HG03520 (cell line): Measurements from ENCODE around the gene COMMD3.
"Not testable (repeated sequence)": the region's sequence is repeated elsewhere in the genome, so short reads cannot be mapped to it uniquely, and the experiment has no call there.

Source experiments
- ATAC-seq: cut with Tn5 transposase; IDR thresholded peaks from one replicate; pipeline ENCODE4 v1.9.1; 2021; ENCODE audit warnings: mild to moderate bottlenecking, moderate library complexity; ENCODE audit not compliant: unreplicated experiment

The COMMD3 gene

DNA sequence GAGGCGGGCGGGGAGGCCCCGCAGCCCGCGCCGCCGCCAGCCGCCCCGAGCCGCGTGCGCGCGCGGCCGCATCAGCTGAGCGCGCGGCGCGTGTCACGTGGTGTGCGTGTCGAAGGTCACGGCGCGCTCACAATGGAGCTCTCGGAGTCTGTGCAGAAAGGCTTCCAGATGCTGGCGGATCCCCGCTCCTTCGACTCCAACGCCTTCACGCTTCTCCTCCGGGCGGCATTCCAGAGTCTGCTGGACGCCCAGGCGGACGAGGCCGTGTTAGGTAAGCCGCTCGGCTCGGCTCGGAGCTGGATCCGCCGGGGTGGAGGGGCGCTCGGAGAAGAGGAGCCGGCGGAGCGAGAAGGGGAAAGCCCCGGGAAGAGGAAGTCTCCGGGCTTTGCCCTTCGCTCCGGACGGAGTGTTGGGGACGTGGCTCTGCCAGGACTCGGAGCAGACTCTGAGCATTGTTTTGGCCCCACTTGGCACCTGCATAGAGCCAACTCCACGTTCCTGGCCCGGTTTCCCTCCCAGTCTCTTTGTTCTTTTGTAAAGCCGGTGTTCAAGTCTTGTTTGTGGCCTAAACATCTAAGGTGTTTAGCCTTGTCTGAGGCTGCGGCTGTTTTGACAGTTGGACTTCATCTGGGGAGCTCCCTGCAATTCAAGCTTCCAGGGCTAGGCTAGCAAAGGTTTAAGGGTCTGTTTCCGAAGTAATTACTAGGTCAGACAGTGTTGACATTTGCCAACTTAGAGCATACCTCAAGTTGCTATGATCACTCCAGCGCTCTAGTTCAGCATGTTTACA lies at the start of gene COMMD3:
COMMD3 (plus strand) TSS at position 103 of the 790 bp plus-strand sequence; CDS start at position 133, 30 bp downstream.
- peak; percentile 47 for ATAC-seq

DNA sequence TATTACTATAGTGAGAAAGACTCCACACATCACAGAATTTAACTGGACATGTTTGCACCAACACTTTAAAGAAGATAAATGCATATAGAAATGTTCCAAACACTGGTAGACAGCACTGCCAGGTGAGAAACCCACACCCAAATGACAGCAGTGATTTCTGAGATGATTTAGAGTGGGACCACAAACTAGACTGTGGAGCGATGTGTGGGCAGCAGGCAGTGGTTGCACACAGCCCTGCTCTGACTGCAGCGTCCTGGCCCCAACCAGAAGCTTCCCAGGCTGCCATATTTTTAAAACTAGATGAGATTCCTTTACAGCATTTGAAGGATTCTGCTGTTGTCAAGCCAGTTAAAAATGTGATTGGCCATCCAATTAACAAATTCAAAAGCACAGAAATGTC lies 47.7 kb upstream of the COMMD3 start:
- no peak for ATAC-seq

DNA sequence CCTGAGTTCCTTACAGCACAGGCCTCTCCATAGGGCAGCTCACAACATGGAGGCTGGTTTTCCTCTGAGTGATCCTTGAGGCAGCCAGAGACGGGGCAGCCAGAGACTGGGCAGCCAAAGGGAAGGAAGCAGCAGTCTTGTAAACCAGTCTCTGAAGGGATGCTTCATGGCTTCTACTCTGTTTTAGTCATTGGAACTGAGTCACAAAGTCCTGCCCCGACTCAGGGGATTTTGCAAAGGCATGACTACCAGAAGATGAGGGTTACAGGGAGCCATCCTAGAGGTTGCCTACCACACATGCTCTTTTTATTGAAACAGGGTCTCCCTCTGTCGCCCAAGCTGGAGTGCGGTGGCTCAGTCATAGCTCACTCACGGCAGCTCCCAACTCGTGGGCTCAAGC lies 44.4 kb upstream of the COMMD3 start:
- ATAC-seq = no peak

DNA sequence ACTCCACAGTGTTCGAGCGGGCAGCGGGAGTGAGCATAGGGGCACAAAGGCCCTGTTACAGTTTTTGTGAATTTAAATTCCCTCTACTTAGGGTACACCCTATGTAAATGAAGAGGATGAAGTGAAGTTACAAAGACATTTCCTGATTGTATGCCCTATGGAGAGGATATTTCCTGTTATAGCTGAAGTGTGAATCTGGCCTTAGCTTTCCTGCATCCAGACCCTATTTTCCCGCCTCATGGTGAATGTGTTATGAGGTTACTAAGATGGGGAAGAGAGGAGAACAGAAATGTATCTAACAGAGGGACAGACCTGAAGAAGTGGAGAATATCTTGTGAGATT lies 37.8 kb upstream of the COMMD3 start:
- ATAC-seq = no peak

DNA sequence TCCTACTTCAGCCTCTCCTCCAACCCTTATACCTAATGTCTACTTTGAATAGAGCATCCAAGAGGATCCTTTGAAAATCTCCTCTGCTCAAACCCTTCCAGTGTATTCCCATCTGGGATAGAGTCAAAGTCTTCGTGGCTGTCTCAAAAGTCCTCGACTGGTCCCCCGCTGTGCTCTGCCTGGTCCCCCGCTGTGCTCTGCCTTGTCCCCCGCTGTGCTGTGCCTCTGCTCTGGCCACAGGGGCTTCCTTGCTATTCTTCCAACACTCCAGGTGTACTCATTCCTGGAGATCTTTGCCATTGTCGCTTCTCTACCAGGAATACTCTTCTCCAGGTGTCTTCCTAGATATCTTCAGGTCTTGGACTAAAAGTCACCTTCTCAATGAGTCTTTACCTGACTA lies 36.1 kb upstream of the COMMD3 start:
- no peak for ATAC-seq

DNA sequence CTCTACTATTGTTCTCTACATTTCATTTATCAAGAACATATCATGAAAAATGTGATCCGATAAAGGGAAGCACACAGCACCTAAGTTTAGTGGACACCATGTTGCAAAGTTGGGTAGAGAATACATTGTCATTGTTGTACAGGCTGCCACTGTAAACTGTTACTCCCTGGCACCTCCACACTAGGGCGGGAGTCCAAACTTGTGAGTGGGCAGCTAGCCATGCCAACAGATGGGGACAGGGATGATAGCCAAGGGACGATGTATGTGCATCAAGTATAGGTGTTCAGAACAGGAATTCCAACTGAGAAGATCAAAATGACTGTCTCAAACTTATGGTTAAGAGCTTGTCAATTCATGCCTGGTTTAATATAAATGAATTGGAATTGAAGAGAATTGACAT lies 31.1 kb upstream of the COMMD3 start:
- no peak for ATAC-seq

DNA sequence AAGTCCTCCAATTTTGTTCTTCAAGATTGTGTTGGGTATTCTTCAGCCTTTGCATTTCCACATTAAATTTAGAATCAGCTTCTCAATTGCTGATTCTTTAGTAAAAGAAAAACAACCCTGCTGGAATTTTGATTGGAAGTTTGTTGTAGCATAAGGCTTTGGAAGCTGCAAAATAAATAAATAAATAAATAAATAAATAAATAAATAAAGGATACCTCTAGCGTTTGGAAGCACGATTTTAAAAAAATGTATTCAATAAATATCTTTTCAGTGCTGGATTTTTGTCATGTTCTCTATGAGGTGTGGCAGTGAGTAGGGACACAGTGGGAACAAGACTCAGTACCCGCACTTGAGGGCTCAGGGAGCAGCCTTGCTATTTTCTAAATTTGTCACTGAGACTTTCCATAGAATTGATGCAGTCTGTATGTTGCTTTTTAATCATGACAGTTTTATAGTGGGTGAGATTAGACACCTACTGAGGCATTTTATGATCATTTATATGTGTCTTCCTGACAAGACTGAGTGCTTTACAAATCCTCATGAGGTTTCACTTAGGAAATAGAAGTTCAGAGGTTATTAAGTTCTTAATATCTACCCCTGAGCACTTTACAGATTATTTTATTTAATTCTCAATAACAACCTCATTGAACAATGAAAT lies 22.3 kb upstream of the COMMD3 start:
- no peak for ATAC-seq

DNA sequence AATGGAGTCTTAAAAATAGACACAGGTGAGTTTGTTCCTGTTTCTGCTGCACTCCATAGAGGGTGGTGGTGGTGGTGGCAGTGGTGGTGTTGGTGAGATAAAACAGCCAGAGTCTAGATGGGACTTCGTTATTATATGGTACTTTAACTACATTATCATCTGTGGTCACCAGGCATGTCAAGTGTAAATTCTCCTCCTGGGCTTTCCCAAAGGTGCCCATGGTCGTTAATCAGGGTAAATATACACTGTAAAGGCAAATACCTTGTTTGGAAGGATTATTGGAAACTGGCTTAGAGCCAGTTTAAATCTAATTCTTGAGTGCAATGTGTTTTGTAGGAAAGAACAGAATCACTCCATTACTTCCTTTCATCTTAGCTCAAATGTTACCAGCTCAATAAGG lies 21.5 kb upstream of the COMMD3 start:
- no peak for ATAC-seq

DNA sequence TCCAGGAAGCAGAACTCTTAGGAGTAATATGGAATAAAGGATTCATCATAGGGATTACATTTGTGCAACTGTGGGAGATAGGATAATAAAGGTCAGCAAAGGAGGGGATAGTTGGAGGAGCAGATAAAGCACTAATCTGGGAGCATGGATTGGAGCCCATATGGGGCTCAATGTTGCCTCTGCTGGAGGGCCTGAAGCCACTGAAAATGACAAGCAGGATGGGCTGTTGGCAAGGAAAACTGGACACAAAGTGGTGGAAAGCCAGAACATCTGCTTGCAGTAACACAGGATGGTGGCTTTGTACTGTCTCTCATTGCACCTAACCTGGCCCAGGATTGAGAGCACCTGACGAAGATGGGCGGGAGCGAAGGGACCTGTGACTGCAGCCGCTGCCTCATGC lies 15.0 kb upstream of the COMMD3 start:
- no peak for ATAC-seq

DNA sequence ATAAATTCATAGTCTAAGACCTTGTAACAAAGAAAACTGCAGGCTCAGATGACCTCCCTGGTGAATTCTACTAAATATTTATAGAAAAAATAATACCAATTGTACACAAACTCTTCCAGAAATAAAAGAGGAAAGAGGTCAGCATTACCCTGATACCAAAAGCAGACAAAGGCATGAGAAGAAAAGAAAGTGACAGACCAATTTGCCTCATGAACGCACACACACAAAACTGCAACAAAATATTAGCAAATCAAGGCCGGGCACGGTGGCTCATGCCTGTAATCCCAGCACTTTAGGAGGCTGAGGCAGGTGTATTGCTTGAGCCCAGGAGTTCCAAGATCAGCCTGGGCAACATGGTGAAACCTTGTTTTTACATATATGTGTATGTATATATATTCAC lies 12.7 kb upstream of the COMMD3 start:
- no peak for ATAC-seq

DNA sequence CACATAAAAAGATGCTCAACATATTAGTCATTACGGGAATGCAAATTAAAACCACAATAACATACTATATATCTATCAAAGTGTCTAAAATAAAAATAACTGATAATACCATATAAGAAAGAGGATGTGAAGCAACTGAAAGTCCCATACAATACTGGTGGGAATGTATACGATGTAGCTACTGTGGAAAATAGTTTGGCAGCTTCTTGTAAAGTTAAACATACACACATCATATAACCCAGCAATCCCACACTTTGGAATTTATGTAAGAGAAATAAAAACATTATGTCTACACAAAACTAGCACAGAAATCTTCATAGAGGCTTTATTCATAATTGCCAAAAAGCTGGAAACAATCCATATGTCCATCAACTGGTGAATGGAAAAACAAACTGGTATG lies 10.5 kb upstream of the COMMD3 start:
- no peak for ATAC-seq

DNA sequence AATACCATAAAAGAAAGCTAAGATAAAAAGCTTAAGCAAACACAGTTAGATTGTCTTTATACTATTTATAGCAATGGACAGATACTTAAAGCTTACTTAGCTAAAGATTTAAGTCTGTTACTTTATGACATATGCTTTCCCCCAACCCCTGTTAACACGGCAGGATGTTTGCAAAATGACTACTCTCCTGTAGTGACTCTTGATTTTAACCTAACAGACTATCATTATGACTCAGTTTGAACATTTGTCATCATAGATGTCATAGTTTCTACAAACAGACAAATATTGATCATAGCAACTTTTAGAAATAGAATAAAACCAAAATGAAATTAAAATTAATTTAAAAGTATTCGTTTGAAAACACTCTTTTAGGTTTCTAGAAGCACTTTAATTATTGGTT lies 7.8 kb upstream of the COMMD3 start:
- ATAC-seq = peak; percentile 98

DNA sequence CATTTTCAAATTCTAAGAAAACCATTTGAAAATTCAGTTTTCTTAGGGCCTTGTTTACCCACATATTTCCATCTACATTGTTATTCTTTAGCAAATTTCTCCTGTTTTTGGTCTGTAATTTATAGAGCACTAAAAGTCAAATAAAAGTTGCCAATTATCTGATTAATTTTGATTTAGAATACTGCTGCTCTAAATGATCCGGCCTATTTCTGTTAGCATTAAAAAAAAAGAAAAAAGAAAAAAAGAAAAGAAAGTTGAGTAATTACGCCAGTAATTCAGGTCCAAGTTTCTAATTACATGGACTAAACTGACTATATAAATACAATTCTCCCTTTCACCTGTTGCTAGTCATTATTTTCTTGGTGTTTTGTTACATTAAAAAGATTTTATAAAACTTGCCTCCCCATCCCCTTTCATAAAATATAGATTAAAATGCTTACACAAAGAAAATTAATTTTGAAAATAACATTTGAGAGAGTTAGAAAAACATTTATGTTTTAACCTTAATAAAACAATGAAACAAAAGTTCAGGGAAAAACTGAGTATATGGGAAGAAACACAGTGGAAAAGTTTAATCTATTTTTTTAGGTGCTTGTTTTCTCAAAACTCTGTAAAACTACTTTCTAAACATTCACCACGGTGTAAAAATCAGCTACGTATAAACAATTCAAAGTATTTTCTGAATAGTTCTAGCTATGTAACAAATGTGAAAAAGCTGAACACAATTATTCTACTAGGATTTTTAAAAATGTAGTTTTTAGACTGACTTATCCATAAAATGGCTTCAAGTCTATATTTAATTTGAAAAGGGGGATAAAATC lies 6.8 kb upstream of the COMMD3 start:
- no peak for ATAC-seq

DNA sequence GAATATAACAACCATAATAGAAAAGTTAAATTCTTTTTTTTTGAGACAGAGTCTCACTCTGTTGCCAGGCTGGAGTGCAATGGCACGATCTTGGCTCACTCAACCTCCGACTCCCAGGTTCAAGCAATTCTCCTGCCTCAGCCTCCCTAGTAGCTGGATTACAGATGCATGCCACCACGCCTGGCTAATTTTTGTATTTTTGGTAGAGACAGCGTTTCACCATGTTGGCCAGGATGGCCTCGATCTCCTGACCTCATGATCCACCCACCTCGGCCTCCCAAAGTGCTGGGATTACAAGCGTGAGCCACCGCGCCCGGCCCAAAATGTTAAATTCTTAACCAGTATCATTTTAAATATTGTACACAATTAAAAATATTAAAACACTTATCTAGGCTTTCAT lies 6.2 kb upstream of the COMMD3 start:
- not testable (repeated sequence) for ATAC-seq

DNA sequence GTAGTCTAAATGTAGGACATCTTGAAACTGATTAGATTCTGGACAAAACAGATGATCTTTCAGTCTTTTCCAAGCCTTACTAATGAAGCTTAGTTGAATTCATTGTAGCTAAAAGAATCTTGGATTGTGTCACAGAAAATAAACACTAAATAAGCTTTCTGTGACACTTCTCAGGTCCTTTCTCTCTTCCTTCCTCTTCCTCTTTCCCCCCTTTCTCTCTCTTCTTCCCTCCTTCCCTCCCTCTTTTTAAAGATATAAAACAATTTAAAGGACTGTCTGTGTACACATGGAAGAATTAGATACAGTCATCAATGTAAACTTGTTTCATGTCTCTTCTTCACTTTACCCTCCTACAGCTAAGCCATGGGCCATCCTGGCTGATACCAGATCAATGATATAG lies 5.3 kb upstream of the COMMD3 start:
- ATAC-seq = no peak

DNA sequence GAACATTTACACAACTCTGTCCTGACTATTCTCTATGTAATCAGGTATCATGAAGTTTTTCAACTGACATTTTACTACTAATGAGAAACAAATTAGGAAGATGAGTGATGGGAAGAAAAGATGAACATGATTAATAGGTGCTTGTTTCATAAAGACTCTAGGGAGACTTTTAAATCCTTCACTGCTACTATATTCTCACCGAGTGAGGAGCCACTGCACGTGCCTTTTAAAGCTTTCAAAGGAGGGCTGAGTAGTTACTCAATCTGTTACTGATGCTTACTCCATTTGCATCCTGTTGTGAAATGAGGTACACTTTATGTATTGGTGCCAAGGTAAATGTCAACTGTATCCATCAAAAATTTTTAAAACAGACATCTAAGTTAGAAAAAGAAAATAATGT lies 1.3 kb upstream of the COMMD3 start:
- ATAC-seq = no peak

DNA sequence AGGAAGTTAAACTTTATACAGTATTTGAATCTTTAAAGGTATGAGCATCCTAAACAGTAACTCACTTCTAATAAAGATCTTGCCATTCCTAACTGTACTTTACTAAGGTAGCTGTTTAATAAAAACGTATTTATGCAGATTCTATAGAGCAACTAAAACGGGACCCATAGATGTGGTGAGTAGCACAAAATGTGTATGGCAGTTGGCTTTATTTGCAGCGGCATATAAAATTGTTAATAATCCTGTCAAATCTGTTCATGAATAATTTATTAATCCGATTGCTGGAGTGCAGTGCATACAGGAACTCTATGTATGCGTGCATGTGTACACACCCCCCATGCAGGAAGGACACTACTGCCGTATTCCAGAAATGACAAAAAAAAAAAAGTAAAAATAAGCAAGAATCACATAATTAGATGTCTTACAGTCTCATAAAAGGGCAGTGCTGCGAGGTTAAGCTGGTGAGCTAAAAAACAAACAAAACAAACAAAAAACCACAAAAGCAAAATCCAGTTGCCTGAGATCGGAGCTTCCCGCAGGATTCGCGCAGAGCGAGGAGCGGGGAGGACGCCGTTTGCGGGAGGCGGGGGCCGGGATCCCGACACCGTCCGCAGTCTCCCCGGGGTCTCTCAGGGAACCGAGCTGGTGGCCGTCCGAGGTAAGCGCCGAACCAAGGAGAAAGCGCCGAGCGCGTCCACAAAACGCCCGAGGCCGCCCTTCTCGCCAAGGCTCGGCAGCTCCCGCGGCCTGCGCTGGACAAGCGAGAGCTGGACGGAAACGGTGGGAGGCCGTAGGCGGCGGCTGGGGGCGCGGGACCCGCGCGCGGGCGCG lies 518 bp upstream of the COMMD3 start:
- ATAC-seq = peak; percentile 22

DNA sequence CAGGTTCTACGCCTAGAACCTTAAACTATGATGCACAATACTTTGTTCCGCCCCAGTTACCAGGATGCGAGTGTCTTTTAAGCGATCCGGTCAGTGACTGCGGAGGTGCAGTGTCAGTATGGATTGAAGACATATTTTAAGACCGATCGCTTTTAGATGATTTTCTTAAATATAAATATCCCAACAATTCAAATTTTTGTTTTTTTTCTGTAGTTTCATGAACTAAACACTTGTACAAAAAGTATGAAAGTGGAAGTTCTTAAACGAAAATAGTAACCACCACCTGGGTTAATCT lies 835 bp downstream of the COMMD3 start:
- peak; percentile 26 for ATAC-seq

DNA sequence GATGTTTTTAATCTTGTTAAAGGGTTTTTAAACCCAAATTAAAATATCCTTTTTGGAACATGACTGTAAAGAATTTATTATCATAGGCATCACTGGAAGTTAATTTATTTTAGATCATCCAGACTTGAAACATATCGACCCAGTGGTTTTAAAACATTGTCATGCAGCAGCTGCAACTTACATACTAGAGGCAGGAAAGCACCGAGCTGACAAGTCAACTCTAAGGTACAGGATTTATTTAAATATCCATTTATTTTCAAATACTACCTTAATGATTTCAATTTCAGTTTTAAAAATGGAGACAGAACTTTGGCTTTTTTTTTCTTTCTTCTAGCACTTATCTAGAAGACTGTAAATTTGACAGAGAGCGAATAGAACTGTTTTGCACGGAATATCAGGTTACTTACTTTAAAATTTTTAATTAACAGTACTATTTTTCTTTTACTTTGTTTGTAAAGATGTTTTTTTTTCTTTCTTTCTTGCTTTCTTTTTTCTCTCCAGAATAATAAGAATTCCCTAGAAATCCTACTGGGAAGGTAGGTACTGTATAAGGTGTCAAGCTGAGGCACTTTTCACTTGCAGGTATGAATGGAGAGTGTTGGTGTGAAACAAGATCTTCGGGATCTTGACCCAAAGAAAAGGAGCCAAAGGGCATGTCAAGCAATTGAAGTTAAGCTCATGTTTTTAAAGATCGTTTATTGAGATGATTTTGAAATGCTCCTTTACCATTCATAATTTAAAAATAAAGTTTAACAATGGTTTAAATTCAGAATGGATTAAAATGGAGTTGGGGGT lies 1.8 kb downstream of the COMMD3 start:
- ATAC-seq = no peak

DNA sequence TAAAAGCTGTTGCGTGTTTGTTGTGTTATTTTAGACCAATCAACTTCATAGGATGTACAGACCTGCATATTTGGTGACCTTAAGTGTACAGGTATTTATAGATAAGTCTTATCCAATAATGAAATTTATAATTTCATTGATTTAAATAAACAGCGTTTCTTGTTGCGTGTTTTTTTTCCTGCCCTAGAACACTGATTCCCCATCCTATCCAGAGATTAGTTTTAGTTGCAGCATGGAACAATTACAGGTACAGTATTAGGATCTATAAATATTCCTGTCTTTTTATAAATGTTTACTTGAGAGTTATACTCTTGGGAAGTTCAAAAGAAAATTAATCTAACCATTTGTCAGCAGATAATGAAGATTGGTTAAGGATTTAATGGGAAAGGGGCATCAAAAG lies 2.6 kb downstream of the COMMD3 start:
- ATAC-seq = no peak
